MM.1S (cell line): Measurements from ENCODE around the gene CSKMT.

Experiments
- DNase-seq: peaks from one replicate; pipeline ENCODE4 v3.0.0-alpha.2; 2015
- H2AFZ ChIP-seq: fragments of 300-600 bp; sonication (generic); 2 replicates; pipeline ENCODE4 v1.6.0; 2016; ENCODE audit warnings: antibody characterized with exemption, low read length
- H3F3A ChIP-seq: fragments of 300-600 bp; sonication (generic); 2 replicates; pipeline ENCODE4 v1.6.1; 2016; ENCODE audit warnings: mild to moderate bottlenecking, antibody characterized with exemption, low read length, moderate library complexity, mixed read lengths; ENCODE audit not compliant: insufficient read depth
- H3K27ac ChIP-seq: fragments of 300-600 bp; sonication (generic); 2 replicates; pipeline ENCODE4 v1.5.1; 2016; ENCODE audit warnings: mild to moderate bottlenecking, low read length
- H3K27me3 ChIP-seq: fragments of 300-600 bp; sonication (generic); replicated peaks from 2 replicates; pipeline ENCODE4 v1.6.0; 2016; ENCODE audit warnings: low read length; ENCODE audit not compliant: insufficient read depth
- H3K36me3 ChIP-seq: fragments of 300-600 bp; sonication (generic); replicated peaks from 2 replicates; pipeline ENCODE4 v1.6.1; 2016; ENCODE audit warnings: mild to moderate bottlenecking, low read length, mixed read lengths; ENCODE audit not compliant: insufficient read depth
- H3K4me1 ChIP-seq: fragments of 300-600 bp; sonication (generic); 2 replicates; pipeline ENCODE4 v1.6.1; 2016; ENCODE audit warnings: low read length, mixed read lengths
- H3K4me2 ChIP-seq: fragments of 300-600 bp; sonication (generic); 2 replicates; pipeline ENCODE4 v1.6.0; 2016; ENCODE audit warnings: low read depth, low read length
- H3K4me3 ChIP-seq: fragments of 300-600 bp; sonication (generic); 2 replicates; pipeline ENCODE4 v1.5.1; 2016; ENCODE audit warnings: low read length, mixed read lengths
- H3K79me2 ChIP-seq: fragments of 300-600 bp; sonication (generic); 2 replicates; pipeline ENCODE4 v1.6.1; 2016; ENCODE audit warnings: mixed run types, low read length, mixed read lengths
- H3K9ac ChIP-seq: fragments of 300-600 bp; sonication (generic); 2 replicates; pipeline ENCODE4 v1.6.1; 2016; ENCODE audit warnings: low read length, mixed read lengths
- H3K9me2 ChIP-seq: fragments of 300-600 bp; sonication (generic); replicated peaks from 2 replicates; pipeline ENCODE4 v1.6.1; 2016; ENCODE audit warnings: mild to moderate bottlenecking, low read length, mixed read lengths; ENCODE audit not compliant: insufficient read depth
- H3K9me3 ChIP-seq: fragments of 300-600 bp; sonication (generic); replicated peaks from 2 replicates; pipeline ENCODE4 v1.6.1; 2016; ENCODE audit warnings: mild to moderate bottlenecking, low read length, mixed read lengths; ENCODE audit not compliant: insufficient read depth
- H4K20me1 ChIP-seq: fragments of 300-600 bp; sonication (generic); 2 replicates; pipeline ENCODE4 v1.6.1; 2016; ENCODE audit warnings: mild to moderate bottlenecking, low read length, moderate library complexity, mixed read lengths; ENCODE audit not compliant: insufficient read depth
- EZH2 ChIP-seq: fragments of 300-600 bp; sonication (generic); optimal IDR thresholded peaks from 2 replicates; pipeline ENCODE3; 2017; ENCODE audit warnings: low read depth, mild to moderate bottlenecking, antibody characterized with exemption, low read length, mixed read lengths
- EZH2phosphoT487 ChIP-seq: fragments of 300-600 bp; sonication (generic); IDR thresholded peaks from 2 replicates; pipeline ENCODE4 v1.6.1; 2018; ENCODE audit warnings: antibody characterized with exemption, low read length
- TF ChIP-seq, protein P1 (sequence below): fragments of 300-600 bp; sonication (generic); IDR thresholded peaks from 2 replicates; pipeline ENCODE4 v1.5.1; 2016; ENCODE audit warnings: antibody characterized with exemption, low read length, mixed read lengths

The CSKMT gene

DNA sequence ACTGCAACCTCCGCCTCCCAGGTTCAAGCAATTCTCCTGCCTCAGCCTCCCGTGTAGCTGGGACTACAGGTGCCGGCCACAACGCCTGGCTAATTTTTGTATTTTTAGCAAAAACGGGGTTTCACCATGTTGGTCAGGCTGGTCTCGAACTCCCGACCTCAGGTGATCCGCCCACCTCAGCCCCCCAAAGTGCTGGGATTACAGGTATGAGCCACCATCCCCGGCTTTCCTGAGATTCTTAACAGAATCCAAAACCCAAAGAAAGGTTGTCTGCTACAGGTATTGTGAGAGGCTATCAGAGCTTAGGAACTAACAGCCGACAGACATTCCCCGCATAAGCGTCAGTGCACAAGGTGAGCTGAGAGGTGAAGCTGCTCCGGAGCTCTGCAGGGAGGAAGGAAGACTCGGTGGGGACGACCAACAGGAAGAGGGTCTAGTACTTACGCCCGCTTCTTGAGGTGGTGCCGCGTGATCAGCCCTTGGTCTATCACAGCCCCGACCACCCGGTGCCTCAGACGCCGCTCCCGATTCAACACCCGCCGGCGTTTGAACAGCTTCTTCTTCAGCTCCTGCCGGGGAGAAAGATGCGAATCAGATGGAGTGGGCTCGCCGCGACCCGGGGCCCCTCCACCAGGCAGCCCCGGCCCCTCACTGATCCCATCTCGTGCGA, 572 bp upstream of the CSKMT start:
- peak overlapping the region; percentile 98 for H2AFZ ChIP-seq
- H3K36me3 ChIP-seq = no peaks in the 10 kb centered on the region; the same call in 1 of the 2 replicates
- peak; percentile 69 for DNase-seq

DNA sequence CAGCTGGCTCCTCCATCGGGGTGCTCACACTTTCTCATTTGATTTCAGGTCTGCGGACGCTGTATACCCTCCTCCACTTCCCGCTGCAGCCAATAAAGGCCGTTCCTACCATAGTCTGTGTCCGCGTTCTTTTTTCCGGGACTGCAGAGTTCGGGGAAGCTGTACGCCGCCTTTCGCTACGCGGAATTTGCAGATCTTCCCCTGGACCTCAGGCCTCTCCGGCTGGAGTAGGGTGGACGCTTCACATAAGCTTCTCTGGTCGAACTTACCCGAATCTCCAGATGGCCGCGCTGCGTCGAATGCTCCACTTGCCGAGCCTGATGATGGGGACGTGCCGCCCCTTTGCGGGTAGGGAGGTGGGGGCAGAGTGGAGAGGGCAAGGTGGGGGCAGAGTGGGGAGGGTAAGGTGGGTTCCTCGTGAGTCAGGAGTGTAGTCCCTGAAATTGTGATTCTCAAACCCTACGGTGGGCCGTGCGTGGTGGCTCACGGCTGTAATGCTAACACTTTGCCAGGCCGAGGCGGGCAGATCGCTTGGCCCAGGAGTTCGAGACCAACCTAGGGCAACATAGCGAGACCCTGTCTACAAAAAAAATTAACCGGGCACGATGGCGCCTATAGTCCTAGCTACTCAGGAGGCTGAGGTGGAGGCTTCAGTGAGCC, 617 bp downstream of the CSKMT start:
- peaks cover 36% of the 10 kb centered on the region for H3K79me2 ChIP-seq

More for the DNA sequence above, 572 bp upstream of the CSKMT start:
- H3K27ac ChIP-seq = peak overlapping the region; percentile 67; the same call in 1 of the 2 replicates
- no peaks in the 10 kb centered on the region for H3K27me3 ChIP-seq
- peaks cover 36% of the 10 kb centered on the region for H3K79me2 ChIP-seq
- H3F3A ChIP-seq = peaks cover 36% of the 10 kb centered on the region
- peak overlapping the region; percentile 83 for H3K9ac ChIP-seq
- H4K20me1 ChIP-seq = no peaks in the 10 kb centered on the region
- H3K4me1 ChIP-seq = peaks cover 5% of the 10 kb centered on the region; the same call in 1 of the 2 replicates
- no peaks in the 10 kb centered on the region for H3K9me3 ChIP-seq
- no peaks in the 10 kb centered on the region for H3K9me2 ChIP-seq
- peak overlapping the region; percentile 70; the same call in 1 of the 2 replicates for H3K4me2 ChIP-seq
- no peak for TF ChIP-seq EZH2
- no peak for TF ChIP-seq EZH2phosphoT487
- TF ChIP-seq, protein P1, sequence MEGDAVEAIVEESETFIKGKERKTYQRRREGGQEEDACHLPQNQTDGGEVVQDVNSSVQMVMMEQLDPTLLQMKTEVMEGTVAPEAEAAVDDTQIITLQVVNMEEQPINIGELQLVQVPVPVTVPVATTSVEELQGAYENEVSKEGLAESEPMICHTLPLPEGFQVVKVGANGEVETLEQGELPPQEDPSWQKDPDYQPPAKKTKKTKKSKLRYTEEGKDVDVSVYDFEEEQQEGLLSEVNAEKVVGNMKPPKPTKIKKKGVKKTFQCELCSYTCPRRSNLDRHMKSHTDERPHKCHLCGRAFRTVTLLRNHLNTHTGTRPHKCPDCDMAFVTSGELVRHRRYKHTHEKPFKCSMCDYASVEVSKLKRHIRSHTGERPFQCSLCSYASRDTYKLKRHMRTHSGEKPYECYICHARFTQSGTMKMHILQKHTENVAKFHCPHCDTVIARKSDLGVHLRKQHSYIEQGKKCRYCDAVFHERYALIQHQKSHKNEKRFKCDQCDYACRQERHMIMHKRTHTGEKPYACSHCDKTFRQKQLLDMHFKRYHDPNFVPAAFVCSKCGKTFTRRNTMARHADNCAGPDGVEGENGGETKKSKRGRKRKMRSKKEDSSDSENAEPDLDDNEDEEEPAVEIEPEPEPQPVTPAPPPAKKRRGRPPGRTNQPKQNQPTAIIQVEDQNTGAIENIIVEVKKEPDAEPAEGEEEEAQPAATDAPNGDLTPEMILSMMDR = no peak
- peak overlapping the region; percentile 97 for H3K4me3 ChIP-seq

DNA sequence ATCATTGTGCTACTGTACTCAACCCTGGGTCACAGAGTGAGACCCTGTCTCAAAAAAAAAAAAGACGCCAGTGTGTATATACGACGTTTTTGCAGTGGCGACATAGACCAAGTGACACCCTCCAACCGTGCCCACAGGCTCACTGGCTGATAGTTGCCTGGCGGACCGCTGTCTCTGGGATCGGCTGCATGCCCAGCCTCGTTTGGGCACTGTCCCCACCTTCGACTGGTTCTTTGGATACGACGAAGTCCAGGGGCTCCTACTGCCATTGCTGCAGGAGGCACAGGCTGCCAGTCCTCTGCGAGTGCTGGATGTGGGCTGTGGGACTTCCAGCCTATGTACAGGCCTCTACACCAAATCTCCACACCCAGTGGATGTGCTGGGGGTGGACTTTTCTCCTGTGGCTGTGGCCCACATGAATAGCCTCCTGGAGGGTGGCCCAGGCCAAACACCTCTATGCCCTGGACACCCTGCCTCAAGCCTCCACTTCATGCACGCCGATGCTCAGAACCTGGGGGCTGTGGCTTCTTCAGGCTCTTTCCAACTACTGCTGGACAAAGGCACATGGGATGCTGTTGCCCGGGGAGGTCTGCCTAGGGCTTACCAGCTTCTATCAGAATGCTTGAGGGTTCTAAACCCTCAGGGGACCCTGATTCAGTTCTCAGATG, 1.3 kb downstream of the CSKMT start:
- DNase-seq = no peak
- no peaks in the 10 kb centered on the region for H3K9me3 ChIP-seq
- TF ChIP-seq EZH2 (no peak), EZH2phosphoT487 (no peak)
- TF ChIP-seq, protein P1 = no peak
- no peak overlapping the region; the same call in 1 of the 2 replicates for H3K9ac ChIP-seq
- H3K79me2 ChIP-seq = peaks cover 43% of the 10 kb centered on the region
- H3K9me2 ChIP-seq = no peaks in the 10 kb centered on the region
- peaks cover 5% of the 10 kb centered on the region; the same call in 1 of the 2 replicates for H3K4me1 ChIP-seq
- H3K36me3 ChIP-seq = no peaks in the 10 kb centered on the region; the same call in 1 of the 2 replicates
- peak overlapping the region; percentile 97; the same call in 1 of the 2 replicates for H3K4me3 ChIP-seq
- peak overlapping the region; percentile 70; the same call in 1 of the 2 replicates for H3K4me2 ChIP-seq
- no peaks in the 10 kb centered on the region for H3K27me3 ChIP-seq
- peaks cover 46% of the 10 kb centered on the region for H3F3A ChIP-seq
- H3K27ac ChIP-seq = no peak overlapping the region
- no peaks in the 10 kb centered on the region for H4K20me1 ChIP-seq
- no peak overlapping the region for H2AFZ ChIP-seq

More for the DNA sequence above, 617 bp downstream of the CSKMT start:
- Histone ChIP-seq H3K36me3 (no peaks in the 10 kb centered on the region; the same call in 1 of the 2 replicates), H2AFZ (0 out of 2 replicates have a peak overlapping the region, but pooled peaks have one; percentile 16), H3K4me3 (peak overlapping the region; percentile 97), H3K27ac (no peak overlapping the region), H3K9ac (peak overlapping the region; percentile 83), H3F3A (peaks cover 46% of the 10 kb centered on the region), H3K4me2 (peak overlapping the region; percentile 70), H3K4me1 (peaks cover 5% of the 10 kb centered on the region; the same call in 1 of the 2 replicates), H3K9me2 (no peaks in the 10 kb centered on the region), H3K27me3 (no peaks in the 10 kb centered on the region), H4K20me1 (no peaks in the 10 kb centered on the region), H3K9me3 (no peaks in the 10 kb centered on the region)
- no peak for TF ChIP-seq EZH2
- TF ChIP-seq, protein P1 = no peak
- no peak for TF ChIP-seq EZH2phosphoT487
- peak; percentile 32 for DNase-seq
